Measurements from ENCODE around the gene RASSF8. TPM values are rescaled to one million over a fixed set of nuclear protein-coding genes. Genes with fewer than 3 reads are reported as not detected.

Gene RASSF8
- total RNA-seq, 1 experiment from 2014 or later: 22.4 TPM

DNA sequence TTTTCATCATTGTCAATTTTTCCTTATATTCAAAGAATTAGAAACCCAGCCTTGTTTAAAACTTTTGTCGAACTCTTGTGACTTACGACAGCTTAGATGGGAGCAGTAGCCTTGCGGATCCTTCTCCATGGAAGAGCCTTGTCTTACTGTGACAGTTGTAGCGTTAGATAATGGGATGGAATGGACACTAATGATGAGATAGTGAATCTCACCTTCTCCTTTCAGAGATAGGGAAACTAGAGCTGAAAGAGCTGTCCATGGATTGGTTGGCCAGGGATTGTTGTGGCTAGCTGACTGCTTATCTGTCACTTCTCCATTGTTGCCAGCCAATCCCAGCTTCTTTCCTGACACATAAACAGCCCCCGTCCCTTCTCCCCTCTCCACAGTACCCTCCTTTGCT, 107.0 kb downstream of the RASSF8 start:
- Histone ChIP-seq H3K36me3 (no peaks in the 10 kb centered on the region), H3K4me3 (no peak overlapping the region), H3K27ac (no peak overlapping the region), H3K9me3 (replicated peaks) (no peaks in the 10 kb centered on the region), H3K4me1 (no peaks in the 10 kb centered on the region), H3K27me3 (no peaks in the 10 kb centered on the region)
- DNase-seq: no peak

GRCh38 chr12:26068503-26068902, 110.0 kb downstream of the RASSF8 start:
- Histone ChIP-seq H3K9me3 (replicated peaks) (no peaks in the 10 kb centered on the region), H3K4me1 (no peaks in the 10 kb centered on the region), H3K4me3 (no peak overlapping the region), H3K36me3 (no peaks in the 10 kb centered on the region), H3K27me3 (no peaks in the 10 kb centered on the region), H3K27ac (no peak overlapping the region)
- DNase-seq: no peak

GRCh38 chr12:26069796-26070195, 111.3 kb downstream of the RASSF8 start:
- H3K4me3 ChIP-seq: no peak overlapping the region
- DNase-seq: no peak
- no peaks in the 10 kb centered on the region for H3K27me3 ChIP-seq
- no peaks in the 10 kb centered on the region for H3K4me1 ChIP-seq
- H3K27ac ChIP-seq: no peak overlapping the region
- no peaks in the 10 kb centered on the region for H3K9me3 ChIP-seq (replicated peaks)
- no peaks in the 10 kb centered on the region for H3K36me3 ChIP-seq

- Histone ChIP-seq H3K27me3 (no peaks in the 10 kb centered on the region), H3K4me3 (no peak overlapping the region), H3K9me3 (replicated peaks) (0 out of 2 replicates have a peak, but pooled peaks cover 2% of the 10 kb centered on the region), H3K27ac (no peak overlapping the region), H3K4me1 (no peaks in the 10 kb centered on the region), H3K36me3 (no peaks in the 10 kb centered on the region)
- DNase-seq: no peak
Observed at GRCh38 chr12:26077915-26078702, 119.6 kb downstream of the RASSF8 start.

GRCh38 chr12:26080911-26081310, 122.4 kb downstream of the RASSF8 start:
- Histone ChIP-seq H3K9me3 (replicated peaks) (0 out of 2 replicates have a peak, but pooled peaks cover 2% of the 10 kb centered on the region), H3K27me3 (no peaks in the 10 kb centered on the region), H3K4me1 (no peaks in the 10 kb centered on the region), H3K27ac (no peak overlapping the region), H3K36me3 (no peaks in the 10 kb centered on the region), H3K4me3 (no peak overlapping the region)
- DNase-seq: no peak

- Histone ChIP-seq H3K9me3 (replicated peaks) (no peaks in the 10 kb centered on the region), H3K36me3 (no peaks in the 10 kb centered on the region), H3K4me1 (peaks cover 8% of the 10 kb centered on the region; the same call in 1 of the 2 replicates), H3K4me3 (no peak overlapping the region), H3K27me3 (no peaks in the 10 kb centered on the region), H3K27ac (no peak overlapping the region)
- no peak for DNase-seq
Observed at GRCh38 chr12:26086936-26087335, 128.5 kb downstream of the RASSF8 start.

DNA sequence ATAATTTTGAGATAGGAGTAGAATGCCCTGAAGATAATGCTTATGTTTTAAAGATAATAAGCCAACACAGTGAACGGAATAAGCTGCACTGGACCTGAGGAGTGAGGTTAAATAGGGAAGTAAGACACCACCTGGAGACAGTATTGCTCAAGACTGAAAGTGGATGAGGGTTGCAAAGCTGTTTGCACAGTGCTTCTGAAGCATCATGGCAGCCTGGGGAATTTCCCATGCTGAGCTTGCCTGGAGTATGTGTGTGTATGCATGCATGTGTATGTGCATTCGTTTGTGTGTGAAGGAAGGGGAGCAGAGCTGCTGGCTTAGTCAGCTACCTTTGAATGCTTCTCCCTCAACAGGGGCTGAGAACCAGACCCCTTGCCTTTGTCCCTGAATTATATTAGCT, 130.5 kb downstream of the RASSF8 start:
- no peaks in the 10 kb centered on the region for H3K36me3 ChIP-seq
- H3K27ac ChIP-seq: no peak overlapping the region
- H3K4me3 ChIP-seq: no peak overlapping the region
- H3K27me3 ChIP-seq: no peaks in the 10 kb centered on the region
- no peaks in the 10 kb centered on the region for H3K9me3 ChIP-seq (replicated peaks)
- no peak for DNase-seq
- H3K4me1 ChIP-seq: peaks cover 8% of the 10 kb centered on the region; the same call in 1 of the 2 replicates

DNA sequence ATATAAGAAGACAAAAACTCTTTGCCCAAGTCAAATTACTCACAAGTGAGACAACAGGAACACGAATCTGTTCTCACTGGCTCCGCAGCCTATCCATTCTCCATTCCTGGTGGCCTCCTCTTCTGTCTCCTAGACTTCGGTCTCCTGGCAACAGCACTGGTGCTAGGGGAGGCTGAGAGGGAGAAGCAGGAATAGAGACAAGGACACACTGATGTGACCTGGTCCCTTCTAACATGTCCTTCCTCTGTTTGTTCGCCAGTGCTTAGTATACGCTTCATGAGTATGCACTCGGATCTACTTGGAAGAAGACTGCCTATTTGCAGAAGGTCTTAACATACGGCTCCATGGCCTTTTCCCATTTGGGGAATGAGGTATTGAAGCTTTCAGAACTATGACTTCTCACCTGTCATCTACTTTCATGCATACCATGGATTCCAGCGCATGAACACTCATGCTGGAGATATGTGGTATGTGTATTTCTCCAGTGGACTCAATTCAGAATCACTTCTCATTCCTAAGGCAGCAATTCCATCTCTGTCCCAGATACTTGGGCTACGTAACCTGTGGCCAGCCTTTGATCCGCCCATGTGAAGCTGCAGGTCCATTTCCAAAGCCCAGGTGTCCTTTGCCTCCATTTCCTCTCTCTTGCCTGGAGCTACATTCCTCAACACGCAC, 132.5 kb downstream of the RASSF8 start:
- H3K4me3 ChIP-seq: no peak overlapping the region
- no peak for DNase-seq
- H3K27me3 ChIP-seq: no peaks in the 10 kb centered on the region
- H3K36me3 ChIP-seq: no peaks in the 10 kb centered on the region
- H3K27ac ChIP-seq: no peak overlapping the region
- H3K4me1 ChIP-seq: peaks cover 8% of the 10 kb centered on the region; the same call in 1 of the 2 replicates
- no peaks in the 10 kb centered on the region for H3K9me3 ChIP-seq (replicated peaks)

- Histone ChIP-seq H3K36me3 (no peaks in the 10 kb centered on the region), H3K27me3 (no peaks in the 10 kb centered on the region), H3K9me3 (replicated peaks) (no peaks in the 10 kb centered on the region), H3K4me1 (peaks cover 8% of the 10 kb centered on the region; the same call in 1 of the 2 replicates), H3K27ac (no peak overlapping the region), H3K4me3 (no peak overlapping the region)
- DNase-seq: peak in 1 of 2 experiments; percentile 16
Observed at GRCh38 chr12:26091822-26092221, 133.3 kb downstream of the RASSF8 start.

DNA sequence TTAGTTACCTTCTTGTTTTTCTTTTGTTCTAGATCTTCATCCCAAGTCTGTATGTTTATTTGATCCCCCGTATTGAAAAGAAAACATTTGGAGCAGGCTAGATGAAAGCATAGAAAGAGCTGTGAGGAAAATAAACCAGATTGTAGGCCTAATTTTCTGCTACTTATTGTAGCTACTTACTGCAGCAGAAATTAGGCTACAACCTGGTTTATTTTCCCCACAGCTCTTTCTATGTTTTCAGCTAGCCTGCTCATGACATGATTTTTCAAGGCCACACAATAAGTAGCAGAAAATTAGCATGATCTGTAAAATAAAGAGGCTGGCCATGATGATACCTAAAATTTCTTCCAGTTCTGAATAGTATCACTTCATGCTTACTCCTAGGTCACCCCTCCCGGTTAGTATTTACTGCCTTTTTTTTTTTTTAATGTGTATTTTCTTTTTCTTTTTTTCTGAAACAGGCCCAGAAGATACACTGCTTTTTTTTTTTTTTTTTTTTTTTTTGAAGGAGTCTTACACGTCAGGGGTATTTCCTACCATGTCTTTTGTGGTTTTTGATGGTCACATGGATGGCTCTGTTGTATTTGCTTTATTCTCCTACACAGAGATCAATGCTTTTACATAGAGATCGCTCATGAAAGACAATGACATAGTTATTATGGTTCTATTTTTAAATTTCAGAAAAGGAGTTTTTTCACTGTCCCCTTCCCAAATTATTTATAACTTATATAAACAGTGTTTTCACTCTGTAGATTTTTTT, 134.0 kb downstream of the RASSF8 start:
- peaks cover 8% of the 10 kb centered on the region; the same call in 1 of the 2 replicates for H3K4me1 ChIP-seq
- H3K27ac ChIP-seq: no peak overlapping the region
- H3K27me3 ChIP-seq: no peaks in the 10 kb centered on the region
- no peaks in the 10 kb centered on the region for H3K36me3 ChIP-seq
- no peak overlapping the region for H3K4me3 ChIP-seq
- no peaks in the 10 kb centered on the region for H3K9me3 ChIP-seq (replicated peaks)
- no peak for DNase-seq

- Histone ChIP-seq H3K36me3 (no peaks in the 10 kb centered on the region), H3K27me3 (no peaks in the 10 kb centered on the region), H3K27ac (no peak overlapping the region), H3K9me3 (replicated peaks) (no peaks in the 10 kb centered on the region), H3K4me3 (no peak overlapping the region), H3K4me1 (peaks cover 8% of the 10 kb centered on the region; the same call in 1 of the 2 replicates)
- no peak for DNase-seq
Observed at GRCh38 chr12:26095186-26095585, 136.7 kb downstream of the RASSF8 start.

DNA sequence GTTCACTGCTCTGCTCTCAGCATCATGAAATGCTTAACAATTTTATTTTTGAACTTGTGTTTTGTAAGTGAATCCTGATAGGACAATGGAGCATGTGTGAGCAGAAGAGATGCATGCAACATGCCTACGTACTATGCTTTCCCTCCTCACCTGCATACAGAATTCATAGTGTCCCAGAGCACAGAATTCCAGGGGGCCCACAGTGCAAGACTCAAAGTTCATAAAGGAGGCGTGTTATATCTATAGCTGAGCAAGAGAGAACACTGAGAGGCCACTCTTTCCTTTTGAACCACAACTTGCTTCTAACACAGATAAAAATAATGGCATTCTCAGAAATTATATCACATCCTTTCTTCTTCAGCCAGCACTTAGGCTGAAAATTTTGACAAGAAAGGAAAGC, 137.6 kb downstream of the RASSF8 start:
- no peaks in the 10 kb centered on the region for H3K9me3 ChIP-seq (replicated peaks)
- no peak overlapping the region for H3K27ac ChIP-seq
- H3K4me3 ChIP-seq: no peak overlapping the region
- H3K36me3 ChIP-seq: no peaks in the 10 kb centered on the region
- DNase-seq: no peak
- peaks cover 4% of the 10 kb centered on the region; the same call in 1 of the 2 replicates for H3K4me1 ChIP-seq
- no peaks in the 10 kb centered on the region for H3K27me3 ChIP-seq

DNA sequence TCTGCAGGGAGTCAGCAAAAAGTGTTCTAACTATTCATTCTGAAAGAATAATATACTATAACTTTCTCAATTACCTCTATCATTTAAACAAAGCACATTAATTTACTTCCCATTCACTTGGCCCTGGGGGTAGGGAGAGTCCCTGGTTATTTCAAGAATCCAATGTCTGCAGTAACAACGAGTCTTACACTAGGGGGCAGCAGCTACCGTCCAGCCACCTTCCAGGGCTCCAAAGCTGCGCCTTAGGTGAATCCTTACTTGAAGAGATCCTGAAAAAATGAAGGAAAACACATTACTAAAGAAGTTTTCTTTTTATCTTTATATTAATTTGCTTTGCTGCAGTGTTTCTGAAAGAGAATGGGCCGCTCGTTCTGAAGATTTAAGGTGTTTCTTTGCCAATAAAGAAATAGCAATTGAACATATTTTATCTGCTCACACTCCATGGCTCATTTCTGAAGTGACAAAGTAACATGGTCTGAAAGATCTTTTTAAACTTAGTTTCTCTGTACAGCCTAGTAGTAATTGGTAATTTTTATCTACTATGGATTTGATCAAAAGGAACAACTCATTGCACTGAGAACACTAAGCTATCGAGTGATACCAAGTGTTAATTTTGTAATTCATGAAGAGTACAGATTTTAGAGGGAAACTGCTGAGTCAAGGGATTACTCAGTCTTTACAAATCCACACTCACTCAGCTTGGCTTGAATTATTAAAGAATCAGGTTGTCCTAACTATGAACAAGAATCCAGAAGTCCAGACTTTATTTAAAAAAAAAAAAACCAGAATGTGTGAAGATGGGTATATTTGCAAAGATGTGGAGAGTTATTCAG, 138.8 kb downstream of the RASSF8 start:
- H3K9me3 ChIP-seq (replicated peaks): no peaks in the 10 kb centered on the region
- no peaks in the 10 kb centered on the region for H3K27me3 ChIP-seq
- peak; percentile 64 to 87 for DNase-seq
- no peaks in the 10 kb centered on the region for H3K4me1 ChIP-seq
- no peak overlapping the region for H3K4me3 ChIP-seq
- no peaks in the 10 kb centered on the region for H3K36me3 ChIP-seq
- H3K27ac ChIP-seq: no peak overlapping the region

- Histone ChIP-seq H3K4me1 (no peaks in the 10 kb centered on the region), H3K4me3 (no peak overlapping the region), H3K9me3 (replicated peaks) (no peaks in the 10 kb centered on the region), H3K27me3 (no peaks in the 10 kb centered on the region), H3K27ac (no peak overlapping the region), H3K36me3 (no peaks in the 10 kb centered on the region)
- DNase-seq: no peak
Observed at GRCh38 chr12:26100666-26101349, 142.3 kb downstream of the RASSF8 start.

Measured in SJCRH30 (cell line).